Stimulated activated CD4-positive, alpha-beta T cell treated with anti-CD3 and anti-CD28 coated beads, Interleukin-12 subunit alpha, Interleukin-12 subunit beta, amount 100 ng/mL, for 4 hours (primary cell): ENCODE results near the gene PLXNC1.
"Not testable (repeated sequence)": the region's sequence is repeated elsewhere in the genome, so short reads cannot be mapped to it uniquely, and the experiment has no call there.

Source experiments
- DNase-seq: peaks from one replicate; pipeline ENCODE4 v3.0.0-alpha.2; 2020

Gene PLXNC1

GRCh38 chr12:94305130-94305957, 157.0 kb downstream of the PLXNC1 start:
- DNase-seq, result no peak

- no peak for DNase-seq
These were observed 160.2 kb downstream of the PLXNC1 start for GRCh38 chr12:94308612-94309011.

- no peak for DNase-seq
These were observed 161.0 kb downstream of the PLXNC1 start for GRCh38 chr12:94309373-94309772.

- no peak for DNase-seq
These were observed 164.0 kb downstream of the PLXNC1 start for GRCh38 chr12:94312378-94312777.

- DNase-seq, result not testable (repeated sequence)
These were observed 168.2 kb downstream of the PLXNC1 start for GRCh38 chr12:94316600-94316999.

- DNase-seq, result no peak
These were observed 169.8 kb downstream of the PLXNC1 start for GRCh38 chr12:94318181-94318580.

- no peak for DNase-seq
These were observed 171.7 kb downstream of the PLXNC1 start for GRCh38 chr12:94320109-94320508.

GRCh38 chr12:94322346-94322745, 174.0 kb downstream of the PLXNC1 start:
- no peak for DNase-seq

- DNase-seq, result no peak
These were observed 177.9 kb downstream of the PLXNC1 start for GRCh38 chr12:94326234-94326633.

- no peak for DNase-seq
These were observed 178.3 kb downstream of the PLXNC1 start for GRCh38 chr12:94326727-94327126.

GRCh38 chr12:94327809-94328208, 179.4 kb downstream of the PLXNC1 start:
- DNase-seq, result no peak

GRCh38 chr12:94329366-94329765, 181.0 kb downstream of the PLXNC1 start:
- no peak for DNase-seq

- no peak for DNase-seq
These were observed 185.0 kb downstream of the PLXNC1 start for GRCh38 chr12:94333396-94333795.

- no peak for DNase-seq
These were observed 188.0 kb downstream of the PLXNC1 start for GRCh38 chr12:94336211-94336925.

- no peak for DNase-seq
These were observed 189.8 kb downstream of the PLXNC1 start for GRCh38 chr12:94338006-94338794.

- DNase-seq, result no peak
These were observed 192.2 kb downstream of the PLXNC1 start for GRCh38 chr12:94340573-94340972.

GRCh38 chr12:94353130-94353529, 204.8 kb downstream of the PLXNC1 start:
- no peak for DNase-seq
